Activated CD4-positive, alpha-beta T cell treated with anti-CD3 and anti-CD28 coated beads, Interleukin-2, amount 50 U/mL, for 4 hours (primary cell): ENCODE results near the gene EEIG1.
A peak's percentile ranks its signal among the peaks of the same experiment; 100 is the strongest.

Experiments
- DNase-seq, 2 experiments: peaks; one replicate each; pipeline ENCODE4 v3.0.0-alpha.2; 2020

Gene EEIG1

DNA sequence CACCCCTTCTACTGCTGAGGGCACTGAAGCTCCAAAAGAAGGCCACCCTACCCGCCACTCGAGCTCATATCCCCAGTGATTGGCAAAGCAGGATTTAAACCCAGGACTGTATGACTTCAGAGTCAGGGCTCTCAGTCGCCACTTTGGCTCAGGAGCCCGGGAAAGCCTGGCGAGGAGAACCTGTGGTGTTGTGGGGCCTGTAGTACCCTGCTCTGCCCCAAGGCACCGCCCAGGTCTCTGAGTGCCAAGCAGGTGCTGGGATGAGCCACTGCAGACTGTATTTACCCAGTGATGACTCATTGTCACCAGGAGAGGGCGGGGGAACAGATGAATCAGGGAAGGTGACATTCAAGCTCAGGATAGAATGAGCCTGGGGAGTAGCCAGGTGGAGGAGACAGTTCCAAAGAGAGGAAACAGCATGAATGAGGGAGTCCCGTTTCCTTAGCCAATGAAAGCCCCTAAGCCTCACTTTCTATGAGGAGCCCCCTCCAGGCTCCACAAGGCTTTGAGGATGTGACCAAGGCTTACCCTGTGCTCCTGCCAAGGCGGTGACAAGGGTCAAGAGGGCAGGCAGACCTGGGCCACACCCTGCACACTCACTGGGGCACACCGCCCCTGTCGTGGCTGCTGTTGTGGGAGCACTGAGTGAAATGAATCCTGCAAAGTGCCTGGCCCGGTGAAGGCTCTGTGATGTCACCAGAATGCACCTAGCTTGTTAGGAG, 25.3 kb downstream of the EEIG1 start:
- DNase-seq, result peak; percentile 88 to 89

DNA sequence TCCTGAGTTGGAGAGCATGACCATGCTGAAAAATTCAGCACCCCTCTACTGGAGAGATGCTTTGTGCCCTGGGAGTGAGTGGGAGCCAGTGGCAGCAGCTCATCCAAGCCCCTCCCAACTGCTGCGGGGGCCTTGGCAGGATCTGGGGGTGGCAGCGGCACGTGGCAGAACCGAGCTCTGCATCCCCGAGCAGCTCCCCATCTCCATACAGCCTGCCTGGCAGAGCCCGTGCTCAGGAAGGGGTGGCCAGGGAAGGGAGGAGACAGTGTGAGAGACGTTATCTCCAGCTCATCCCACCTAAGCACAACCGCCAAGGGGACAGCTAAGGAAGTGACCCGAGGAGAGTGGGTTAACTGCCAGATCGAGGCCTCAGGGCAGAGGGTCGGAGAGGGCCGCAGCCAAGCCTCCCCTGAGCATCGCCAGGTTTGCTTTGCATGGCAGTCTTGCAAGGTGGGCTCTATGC, 25.9 kb downstream of the EEIG1 start:
- no peak for DNase-seq

DNA sequence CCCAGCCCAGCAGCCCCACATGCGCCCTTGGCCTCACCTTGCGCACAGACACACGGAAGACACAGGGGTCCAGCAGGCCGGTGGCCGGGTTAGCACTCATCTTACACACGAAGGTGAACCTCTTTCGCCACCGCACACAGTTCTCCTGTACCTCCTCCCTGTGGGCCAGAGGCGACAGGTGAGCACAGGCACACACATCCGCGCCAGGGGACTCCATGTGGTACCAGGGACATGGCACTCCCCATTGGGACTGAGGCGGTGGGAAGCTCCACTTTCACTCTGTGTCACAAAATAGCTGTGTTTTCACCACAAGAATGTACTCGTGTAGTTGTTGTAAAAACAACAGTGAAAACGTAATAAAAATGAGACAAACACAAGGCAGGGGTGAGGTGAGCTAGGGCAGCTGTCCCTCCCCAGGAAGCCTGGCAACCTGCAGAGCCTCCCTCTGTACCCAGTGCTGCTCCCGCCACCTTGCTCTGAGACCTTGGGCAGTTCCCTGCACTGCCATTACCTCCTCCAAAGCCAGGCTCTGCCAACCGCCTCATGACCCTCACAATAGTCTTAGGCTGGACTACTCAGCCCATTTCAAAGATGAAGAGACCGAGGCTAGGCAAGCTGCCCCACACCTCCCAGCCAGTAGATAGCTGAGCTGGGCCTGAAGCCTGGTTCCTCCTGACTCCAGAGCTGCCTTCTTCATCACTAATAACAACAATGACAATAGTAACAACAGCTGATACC, 26.9 kb downstream of the EEIG1 start:
- no peak for DNase-seq

DNA sequence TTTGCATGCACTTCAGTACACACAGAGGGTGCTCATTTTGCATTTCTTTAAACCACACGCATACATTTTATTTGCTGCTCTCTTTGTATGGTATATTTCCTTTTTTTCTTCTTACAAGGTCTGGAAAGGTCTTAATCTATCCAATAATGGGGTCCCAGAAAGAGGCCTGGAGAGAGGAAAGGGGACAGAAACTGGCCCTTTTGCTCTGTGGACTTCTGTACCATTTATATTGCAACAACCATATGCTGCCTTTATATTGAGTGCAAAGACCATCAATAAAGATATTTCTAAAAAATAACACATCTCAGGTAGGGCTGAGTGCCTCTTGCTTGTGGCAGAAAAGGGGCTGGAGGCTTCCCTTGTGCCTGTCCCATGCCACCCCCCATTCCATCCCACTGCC, 27.6 kb downstream of the EEIG1 start:
- DNase-seq, result no peak

- DNase-seq, result no peak
Measured at GRCh38 chr9:127950513-127951289, 30.1 kb downstream of the EEIG1 start.

DNA sequence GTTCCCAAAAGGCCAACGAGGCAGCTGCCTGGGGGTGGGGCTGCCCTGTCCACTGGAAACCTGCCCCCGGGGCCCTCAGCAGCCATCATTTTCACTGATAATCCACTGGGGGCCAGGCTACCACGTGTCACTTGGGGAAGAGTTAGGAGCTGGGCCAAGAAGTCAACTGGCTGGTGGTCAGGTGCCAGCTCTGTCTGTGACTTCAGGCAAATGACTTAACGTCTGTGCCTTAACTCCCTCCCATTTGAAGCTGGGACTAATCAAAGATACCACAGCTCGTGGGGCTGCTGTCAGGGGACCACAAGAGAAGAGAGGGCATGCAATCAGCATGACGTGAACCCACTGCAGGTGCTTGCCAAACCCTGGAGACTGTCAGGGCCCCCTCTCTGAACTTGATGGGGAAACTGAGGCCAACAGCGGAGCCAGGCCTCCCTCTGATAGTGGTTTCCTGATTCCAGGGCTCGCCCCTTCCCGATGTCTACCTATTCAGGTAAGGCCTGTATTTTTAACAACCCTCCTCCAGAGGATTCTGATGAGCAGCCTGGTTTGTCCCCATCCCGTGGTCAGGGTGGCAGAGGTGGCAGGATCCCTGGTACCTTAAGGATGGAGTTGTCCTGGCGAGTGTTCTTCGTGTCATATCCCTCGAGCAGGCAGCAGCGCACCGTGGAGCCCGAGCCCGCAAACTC, 30.8 kb downstream of the EEIG1 start:
- no peak for DNase-seq

- DNase-seq, result no peak
Measured at GRCh38 chr9:127947841-127948710, 32.7 kb downstream of the EEIG1 start.

- DNase-seq, result no peak
Measured at GRCh38 chr9:127946728-127947127, 34.1 kb downstream of the EEIG1 start.

GRCh38 chr9:127945942-127946341, 34.8 kb downstream of the EEIG1 start:
- no peak for DNase-seq

GRCh38 chr9:127945338-127945737, 35.5 kb downstream of the EEIG1 start:
- no peak for DNase-seq

GRCh38 chr9:127944586-127945218, 36.1 kb downstream of the EEIG1 start:
- DNase-seq, result no peak

GRCh38 chr9:127943731-127944144, 37.1 kb downstream of the EEIG1 start:
- DNase-seq, result peak; percentile 68 to 74

DNA sequence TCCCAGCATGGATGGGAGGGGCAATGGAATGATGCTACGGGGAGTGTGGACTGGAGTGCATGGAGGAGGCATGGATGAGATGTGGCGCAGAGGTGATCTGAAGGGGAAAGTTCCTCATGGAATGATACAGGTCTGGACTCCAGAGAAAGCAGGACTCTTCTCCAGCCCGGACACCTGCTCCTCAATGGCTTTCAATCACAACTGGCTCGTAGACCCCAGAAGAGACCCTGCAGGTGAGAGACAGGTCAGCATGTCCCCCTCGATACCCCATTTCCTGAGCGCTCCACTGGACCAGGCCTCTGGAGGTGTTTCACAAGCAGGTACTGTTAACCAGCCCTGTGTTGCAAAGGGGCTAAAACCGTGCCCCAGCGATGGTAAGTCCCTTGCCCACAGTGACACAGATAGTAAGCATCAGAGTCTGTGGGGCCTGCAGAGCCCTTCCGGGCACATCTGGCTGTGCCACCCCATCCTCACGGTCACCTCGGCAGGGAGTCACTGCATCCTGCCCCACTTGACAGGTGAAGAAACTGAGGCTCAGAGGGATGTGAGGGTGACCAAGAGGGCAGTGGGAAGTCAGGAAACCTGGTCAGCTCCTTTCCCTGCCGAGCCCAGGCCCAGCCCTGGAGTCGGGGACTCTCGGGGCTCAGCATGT, 37.7 kb downstream of the EEIG1 start:
- DNase-seq, result no peak

GRCh38 chr9:127942216-127943010, 38.4 kb downstream of the EEIG1 start:
- no peak for DNase-seq

- no peak for DNase-seq
Measured at GRCh38 chr9:127941961-127942215, 38.9 kb downstream of the EEIG1 start.

DNA sequence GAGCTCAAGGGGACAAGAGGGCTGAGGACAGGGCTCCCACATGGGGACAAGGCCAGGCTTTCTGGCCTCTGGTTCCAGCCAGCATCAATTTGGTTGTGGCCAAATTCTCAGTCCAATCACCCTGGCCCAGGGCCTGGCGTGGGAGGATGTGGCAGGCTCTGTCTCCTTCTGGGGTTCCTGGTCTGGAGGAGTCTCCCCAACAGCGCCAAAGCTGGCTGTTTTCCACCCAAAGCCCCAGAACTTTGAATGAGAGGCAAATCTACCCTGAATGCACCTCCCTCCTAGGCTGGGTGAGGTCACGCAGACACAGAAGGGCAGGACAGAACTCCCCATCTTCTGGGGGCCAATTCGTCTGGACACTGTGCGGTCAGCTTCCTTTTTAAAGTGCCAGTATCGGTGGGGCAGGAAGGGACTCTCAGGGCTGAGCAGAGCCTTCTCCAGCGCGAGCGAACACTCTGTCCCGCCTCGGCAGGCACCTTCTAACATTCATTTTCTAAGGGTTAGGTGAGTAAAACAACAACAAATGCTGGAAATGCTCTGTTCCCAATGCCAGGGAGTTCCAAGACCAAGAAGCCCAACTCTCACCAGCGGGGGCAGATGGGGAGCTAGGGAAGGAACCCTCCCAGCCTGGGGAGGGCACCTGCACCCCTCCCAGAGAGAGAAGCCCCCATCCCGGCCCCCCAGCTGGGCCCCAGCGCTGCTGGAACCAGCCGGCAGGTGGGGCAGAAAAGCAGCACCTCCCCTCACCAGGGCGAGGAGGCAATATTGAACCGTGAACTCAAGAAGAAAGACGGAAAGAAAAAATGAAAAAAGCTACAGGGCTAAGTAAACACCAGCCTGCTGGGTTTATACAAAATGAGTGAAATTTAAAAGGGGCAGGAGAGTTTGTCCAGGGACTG, 39.5 kb downstream of the EEIG1 start:
- DNase-seq, result no peak

DNA sequence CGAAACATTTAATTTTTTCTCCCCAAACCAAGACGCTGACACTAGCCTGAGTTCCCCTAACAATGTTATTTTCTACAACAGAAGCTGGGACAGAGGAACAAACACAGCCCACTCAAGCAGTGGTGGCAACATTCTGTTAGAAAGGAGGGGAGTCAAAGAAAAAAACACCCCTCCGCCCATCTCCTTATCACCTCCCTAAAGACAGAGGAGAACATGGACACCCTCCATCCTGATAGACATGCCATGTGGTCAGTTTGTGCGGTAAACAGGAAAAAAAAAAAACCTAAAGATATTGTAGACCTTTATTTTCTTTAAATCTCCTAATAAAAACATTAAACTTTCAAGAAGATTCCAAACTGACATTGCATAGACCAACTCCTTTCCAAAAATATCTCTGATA, 40.2 kb downstream of the EEIG1 start:
- DNase-seq, result no peak

GRCh38 chr9:127938298-127938690, 42.5 kb downstream of the EEIG1 start:
- DNase-seq, result no peak
